GM21786 (cell line): ENCODE measurements around the gene LAP3.
"Not testable (repeated sequence)": the region's sequence is repeated elsewhere in the genome, so short reads cannot be mapped to it uniquely, and the experiment has no call there.

Experiments
- ATAC-seq: cut with Tn5 transposase; IDR thresholded peaks from one replicate; pipeline ENCODE4 v1.9.1; 2021; ENCODE audit not compliant: unreplicated experiment

LAP3 gene

GRCh38 chr4:17576932-17577664, at the start of gene LAP3:
Gene LAP3 (plus strand): TSS chr4:17577198. CDS start chr4:17577466, 268 bp downstream.
- ATAC-seq = peak; percentile 77

GRCh38 chr4:17528551-17529165, 48.3 kb upstream of the LAP3 start:
- ATAC-seq = no peak

- ATAC-seq = no peak
These were observed 45.3 kb upstream of the LAP3 start for GRCh38 chr4:17531538-17532285.

DNA sequence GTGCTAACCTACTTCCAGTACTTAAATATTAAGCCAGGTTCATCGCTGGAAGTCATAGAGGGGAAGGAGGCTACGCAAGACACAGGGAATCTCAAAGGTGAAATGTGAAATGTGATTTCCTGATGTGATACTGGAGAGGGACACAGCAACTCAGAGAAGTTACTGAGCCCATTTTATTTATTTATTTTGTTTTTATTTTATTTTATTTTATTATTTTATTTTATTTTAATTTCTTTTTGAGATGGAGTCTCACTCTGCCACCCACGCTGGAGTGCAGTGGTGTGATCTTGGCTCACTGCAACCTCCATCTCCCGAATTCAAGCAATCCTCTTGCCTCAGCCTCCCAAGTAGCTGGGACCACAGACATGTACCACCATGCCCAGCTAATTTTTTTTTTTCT, 42.3 kb upstream of the LAP3 start:
- no peak for ATAC-seq

DNA sequence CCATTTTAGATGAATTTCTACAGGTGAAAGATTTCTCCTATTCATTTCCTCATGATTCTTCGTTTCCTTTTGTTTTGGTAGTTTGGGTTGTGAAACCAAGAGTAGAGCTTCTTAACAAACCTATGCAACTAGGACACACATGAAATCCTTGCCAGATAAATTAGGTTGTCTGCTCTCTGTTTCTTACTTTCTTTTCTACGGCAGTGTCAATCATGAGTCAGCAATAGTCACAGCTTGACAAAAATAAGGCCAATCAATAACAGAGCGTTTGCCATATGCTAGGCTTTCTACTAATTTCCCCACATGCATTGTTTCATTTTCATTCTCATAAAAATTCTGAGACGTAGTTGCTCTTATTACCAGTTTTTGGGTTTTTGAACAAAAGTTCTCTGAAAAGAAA, 41.8 kb upstream of the LAP3 start:
- ATAC-seq = no peak

DNA sequence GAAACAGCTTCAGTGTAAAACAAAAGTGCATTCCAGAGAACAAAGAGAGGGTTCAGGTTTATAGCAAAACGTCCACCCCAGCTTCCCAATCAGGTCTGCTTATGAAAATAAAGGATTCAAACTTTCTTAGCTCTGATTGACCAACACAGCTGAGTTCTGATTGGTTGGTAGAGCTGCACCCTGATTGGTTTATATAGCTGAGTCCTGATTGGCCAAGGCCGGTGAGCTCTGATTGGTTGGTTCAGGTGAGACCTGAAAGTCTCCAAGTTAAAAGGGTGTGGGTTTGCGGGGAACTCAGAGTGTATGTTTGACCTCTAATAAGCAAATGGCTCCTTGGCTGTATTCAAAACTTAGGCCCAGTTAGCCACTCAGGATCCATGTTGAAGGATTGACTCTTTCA, 41.1 kb upstream of the LAP3 start:
- ATAC-seq = no peak

- ATAC-seq = not testable (repeated sequence)
These were observed 39.9 kb upstream of the LAP3 start for GRCh38 chr4:17537060-17537459.

GRCh38 chr4:17544205-17544604, 32.8 kb upstream of the LAP3 start:
- ATAC-seq = no peak

- ATAC-seq = no peak
These were observed 32.2 kb upstream of the LAP3 start for GRCh38 chr4:17544831-17545234.

DNA sequence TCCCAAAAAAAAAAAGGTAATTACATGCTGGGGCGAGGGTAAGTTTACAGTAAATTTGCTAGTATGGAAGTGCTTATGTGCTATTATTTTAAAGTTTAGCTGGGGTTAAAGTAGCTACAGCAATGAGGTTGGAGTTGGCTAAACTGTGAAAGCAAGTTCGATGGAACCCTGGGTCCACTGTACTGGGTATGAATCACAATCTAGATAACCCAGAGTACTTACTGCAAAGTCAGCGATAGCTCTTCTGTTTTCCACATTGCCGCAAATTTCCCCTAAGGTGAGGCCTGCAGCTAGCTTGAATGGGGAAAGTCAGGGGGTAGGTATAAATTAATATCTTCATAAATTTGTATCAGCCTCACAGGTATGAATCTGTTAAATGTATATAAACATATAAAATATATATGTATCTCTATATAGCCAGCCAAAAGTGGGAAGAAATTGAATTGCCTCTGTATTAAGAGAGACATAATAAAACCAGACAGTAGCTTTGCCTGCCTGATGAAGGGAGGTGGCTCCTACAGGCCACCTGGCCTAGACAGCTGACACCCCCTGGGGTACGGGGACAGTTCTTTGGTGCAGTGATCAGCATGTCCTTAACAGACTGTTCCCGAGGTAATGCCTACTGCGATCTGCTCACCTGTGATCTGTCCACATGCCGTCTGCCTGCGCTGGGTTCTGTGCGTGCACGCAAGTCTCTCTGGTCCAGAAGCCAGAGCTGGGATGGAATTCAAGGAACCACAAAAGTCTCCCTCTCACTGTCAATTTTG, 31.4 kb upstream of the LAP3 start:
- no peak for ATAC-seq

DNA sequence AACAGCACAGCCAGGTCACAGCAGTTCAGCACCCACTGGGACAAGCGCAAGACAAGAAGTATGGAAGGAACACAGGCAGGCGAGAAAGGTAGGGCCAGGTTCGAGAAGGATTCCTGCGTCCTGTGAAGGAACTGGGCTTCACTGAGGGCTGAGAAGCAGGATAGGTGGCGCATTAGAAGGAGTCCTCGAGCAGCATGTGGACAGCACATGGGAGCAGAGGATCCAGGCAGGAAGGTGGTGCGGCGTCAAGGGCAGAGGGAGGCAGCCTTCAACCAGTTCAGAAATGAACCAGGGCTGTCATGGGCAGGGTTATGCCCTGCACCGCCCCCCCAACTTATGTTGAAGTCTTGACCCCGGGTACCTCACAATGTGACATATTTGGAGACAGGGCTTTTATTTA, 30.8 kb upstream of the LAP3 start:
- ATAC-seq = no peak

GRCh38 chr4:17546678-17547077, 30.3 kb upstream of the LAP3 start:
- no peak for ATAC-seq

DNA sequence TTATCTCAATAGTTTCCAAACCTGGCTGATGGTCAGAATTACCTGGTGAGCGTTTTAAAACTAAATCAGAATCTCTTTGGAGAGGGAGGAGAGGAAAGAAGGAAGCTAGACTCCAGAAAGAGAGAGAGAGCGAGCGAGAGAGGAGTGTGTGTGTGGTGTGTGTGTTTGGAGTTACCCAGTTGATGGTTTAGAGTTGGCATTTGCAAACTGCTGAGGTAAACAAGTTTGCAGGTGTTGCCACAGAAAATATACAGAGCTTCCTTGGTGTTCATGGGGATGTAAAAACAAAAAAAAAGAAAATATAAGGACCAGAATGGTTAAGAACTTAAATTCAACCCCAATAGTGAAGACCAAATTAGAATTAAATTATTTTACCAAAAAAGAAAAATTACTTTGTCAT, 26.4 kb upstream of the LAP3 start:
- ATAC-seq = no peak

DNA sequence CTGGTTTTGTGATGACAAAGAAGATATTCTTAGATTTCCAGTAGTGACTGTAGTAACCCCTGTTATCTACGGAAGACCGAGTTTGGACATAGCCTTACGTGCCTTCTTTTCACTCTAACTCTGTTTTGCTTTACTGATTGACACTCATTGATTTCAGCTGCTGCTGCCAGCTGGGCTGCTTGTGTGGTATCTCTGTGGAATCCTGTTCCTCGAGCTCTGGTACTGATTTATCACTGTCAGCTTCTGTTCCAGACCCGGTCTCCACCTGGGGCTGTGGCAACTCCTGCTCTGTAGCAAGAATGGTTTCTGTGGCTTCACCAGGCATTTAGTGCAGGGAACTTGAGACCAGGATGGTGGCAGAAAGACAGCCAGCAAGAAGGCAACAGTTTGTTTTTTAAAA, 24.6 kb upstream of the LAP3 start:
- no peak for ATAC-seq

DNA sequence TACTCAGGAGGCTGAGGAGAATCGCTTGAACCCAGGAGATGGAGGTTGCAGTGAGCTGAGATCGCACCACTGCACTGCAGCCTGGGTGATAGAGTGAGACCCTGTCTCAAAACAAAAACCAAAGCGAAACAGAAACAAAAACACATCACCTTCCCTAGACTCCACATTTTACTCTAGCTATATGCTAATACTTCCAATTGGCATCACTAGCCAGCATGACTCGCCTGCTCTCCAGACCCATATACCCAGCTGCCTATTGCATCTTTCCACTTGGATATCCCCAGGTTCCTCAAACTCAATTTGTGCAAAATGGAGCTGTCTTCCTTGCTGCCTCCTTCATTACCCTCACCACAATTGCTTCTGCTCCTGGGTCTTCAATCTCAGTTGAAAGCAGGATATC, 22.4 kb upstream of the LAP3 start:
- no peak for ATAC-seq

GRCh38 chr4:17556498-17556897, 20.5 kb upstream of the LAP3 start:
- no peak for ATAC-seq

DNA sequence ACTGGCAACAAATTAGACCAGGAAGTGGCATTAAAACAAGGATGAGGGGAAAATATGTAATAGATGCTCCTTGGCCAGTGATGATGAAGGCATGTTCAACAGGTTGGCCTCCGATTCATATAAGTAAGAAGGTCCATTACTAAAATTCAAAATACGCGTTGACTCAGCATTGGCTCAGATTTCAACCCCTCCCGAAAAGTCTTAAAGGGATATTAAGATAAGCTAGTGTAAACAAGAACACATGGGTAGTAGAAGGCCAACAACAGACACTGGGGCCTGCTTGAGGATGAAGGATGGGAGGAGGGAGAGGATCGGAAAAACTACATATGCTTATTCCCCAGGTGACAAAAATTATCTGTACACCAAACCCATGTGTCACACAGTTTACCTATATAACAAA, 19.1 kb upstream of the LAP3 start:
- ATAC-seq = no peak

GRCh38 chr4:17558941-17559708, 17.9 kb upstream of the LAP3 start:
- ATAC-seq = no peak

- ATAC-seq = no peak
These were observed 17.3 kb upstream of the LAP3 start for GRCh38 chr4:17559709-17560048.

DNA sequence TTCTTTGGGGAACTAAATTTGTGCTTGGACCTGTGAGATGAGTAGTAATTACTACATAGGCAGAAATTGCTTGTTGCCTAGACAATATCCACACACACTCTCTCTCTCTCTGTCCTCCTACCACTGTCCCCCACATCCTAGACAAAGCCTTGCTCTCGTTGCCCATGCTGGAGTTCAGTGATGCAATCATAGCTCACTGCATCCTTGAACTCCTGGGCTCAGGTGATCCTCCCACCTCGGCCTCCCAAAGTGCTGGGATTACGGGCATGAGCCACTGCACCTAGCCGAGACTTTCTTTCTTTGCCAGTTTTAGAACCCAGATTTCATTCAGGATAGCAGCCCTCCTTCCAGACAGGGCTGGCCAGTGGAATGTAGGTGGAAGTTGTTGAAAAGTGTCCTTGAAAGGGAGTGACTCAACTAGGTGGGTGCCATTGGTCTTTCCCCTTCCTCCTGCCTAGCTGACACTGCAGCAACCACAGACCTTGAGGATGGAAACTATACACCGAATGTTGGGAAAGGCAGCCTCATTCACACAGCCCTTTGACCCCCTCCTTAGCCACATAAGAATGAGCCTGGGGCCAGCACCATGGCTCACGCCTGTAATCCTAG, 16.8 kb upstream of the LAP3 start:
- ATAC-seq = no peak
